B cell (primary cell): ENCODE results near the gene TUBGCP2.

ENCODE experiments used
- EZH2 ChIP-seq: IDR thresholded peaks from 2 replicates; pipeline ENCODE4 v1.6.1; 2012; ENCODE audit warnings: borderline replicate concordance, low read depth, mild to moderate bottlenecking, moderate library complexity, low read length; ENCODE audit not compliant: insufficient read depth, poor library complexity, severe bottlenecking
- TF ChIP-seq, protein P1 (sequence below): fragments of 200-600 bp; IDR thresholded peaks from one replicate; pipeline ENCODE4 v1.8.0; 2022; ENCODE audit warnings: antibody characterized with exemption, mild to moderate bottlenecking

DNA sequence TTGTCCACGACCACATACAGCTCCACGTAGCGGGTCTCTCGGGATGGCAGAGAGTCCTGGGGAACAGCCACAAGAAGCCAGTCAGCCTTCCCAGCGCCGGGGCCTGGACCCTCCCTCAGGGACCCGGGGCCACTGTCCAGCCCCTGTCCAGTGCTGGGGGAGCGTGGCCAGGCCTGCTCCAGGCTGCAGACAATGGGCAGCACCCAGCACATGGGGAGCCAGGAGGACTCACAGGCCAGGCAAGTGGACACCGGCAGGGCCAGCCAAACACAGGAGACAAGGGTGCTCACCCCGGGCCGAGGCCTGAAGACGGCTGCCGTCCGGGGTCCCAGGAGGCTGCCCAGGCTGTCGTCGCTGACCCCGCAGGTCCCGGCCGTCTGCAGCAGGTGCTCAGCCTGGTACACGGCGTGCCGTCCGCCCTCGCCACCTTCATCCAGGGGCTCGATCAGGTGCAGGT lies 35.7 kb downstream of the TUBGCP2 start:
- TF ChIP-seq, protein P1, sequence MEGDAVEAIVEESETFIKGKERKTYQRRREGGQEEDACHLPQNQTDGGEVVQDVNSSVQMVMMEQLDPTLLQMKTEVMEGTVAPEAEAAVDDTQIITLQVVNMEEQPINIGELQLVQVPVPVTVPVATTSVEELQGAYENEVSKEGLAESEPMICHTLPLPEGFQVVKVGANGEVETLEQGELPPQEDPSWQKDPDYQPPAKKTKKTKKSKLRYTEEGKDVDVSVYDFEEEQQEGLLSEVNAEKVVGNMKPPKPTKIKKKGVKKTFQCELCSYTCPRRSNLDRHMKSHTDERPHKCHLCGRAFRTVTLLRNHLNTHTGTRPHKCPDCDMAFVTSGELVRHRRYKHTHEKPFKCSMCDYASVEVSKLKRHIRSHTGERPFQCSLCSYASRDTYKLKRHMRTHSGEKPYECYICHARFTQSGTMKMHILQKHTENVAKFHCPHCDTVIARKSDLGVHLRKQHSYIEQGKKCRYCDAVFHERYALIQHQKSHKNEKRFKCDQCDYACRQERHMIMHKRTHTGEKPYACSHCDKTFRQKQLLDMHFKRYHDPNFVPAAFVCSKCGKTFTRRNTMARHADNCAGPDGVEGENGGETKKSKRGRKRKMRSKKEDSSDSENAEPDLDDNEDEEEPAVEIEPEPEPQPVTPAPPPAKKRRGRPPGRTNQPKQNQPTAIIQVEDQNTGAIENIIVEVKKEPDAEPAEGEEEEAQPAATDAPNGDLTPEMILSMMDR = no peak
- TF ChIP-seq EZH2 = no peak
